ENCODE results near the gene KRT74. TPM values are rescaled to one million over a fixed set of nuclear protein-coding genes. Genes with fewer than 3 reads are reported as not detected.

KRT74 gene
- total and polyA plus RNA-seq, 10 of the 15 experiments (the other 5 are each of a cell fraction or from before 2014, with no cell fraction given): not detected

GRCh38 chr12:52537101-52537500 is 36.5 kb downstream of the KRT74 start:
- CTCF ChIA-PET: no interaction called here

More at GRCh38 chr12:52537101-52537500, 36.5 kb downstream of the KRT74 start:
- Histone ChIP-seq H3K27ac (ENCODE audit: control insufficient read depth, insufficient read depth) (no peak overlapping the region), H3K36me3 (ENCODE audit: control insufficient read depth in 2 of 2, insufficient read depth in 2 of 2, low read length in 1 of 2) (no peaks in the 10 kb centered on the region), H2AFZ (ENCODE audit: control insufficient read depth, low read depth, low read length) (no peak overlapping the region), H3K4me1 (ENCODE audit: control insufficient read depth, insufficient read depth, low read length) (no peaks in the 10 kb centered on the region), H3K9ac (ENCODE audit: control insufficient read depth, insufficient read depth, low read length) (no peak overlapping the region), H3K9me3 (replicated peaks; ENCODE audit: control insufficient read depth, insufficient read depth, low read length) (no peaks in the 10 kb centered on the region), H3K79me2 (ENCODE audit: control insufficient read depth, insufficient read depth, low read length) (no peaks in the 10 kb centered on the region), H3K4me2 (ENCODE audit: control insufficient read depth, insufficient read depth) (no peak overlapping the region), H3K4me3 (no peak overlapping the region), H4K20me1 (ENCODE audit: control insufficient read depth, insufficient read depth) (no peaks in the 10 kb centered on the region), H3K27me3 (replicated peaks in 1 of 2; ENCODE audit: control insufficient read depth in 2 of 2, insufficient read depth in 2 of 2, low read length in 1 of 2) (no peaks in the 10 kb centered on the region; a peak in 1 of 4 replicates)
- ChIA-PET RAD21 (ENCODE audit: unreplicated experiment) (no interaction called here), POLR2A (no interaction called here), SMC1A (ENCODE audit: uncharacterized antibody, unreplicated experiment) (no interaction called here)
- WGBS (ENCODE audit: insufficient coverage, insufficient replicate concordance, low lambda C conversion rate, missing lambda C conversion rate): 15% methylated on average over 3 of the region's 3 CpGs
- TF ChIP-seq CREM (IDR thresholded peaks at IDR 0.05; ENCODE audit: low read depth): no peak
- TF ChIP-seq BMI1 (IDR thresholded peaks at IDR 0.05; ENCODE audit: borderline replicate concordance): no peak
- TF ChIP-seq RFX5 (IDR thresholded peaks at IDR 0.05; ENCODE audit: low read depth, low read length): no peak
- TF ChIP-seq GABPA (IDR thresholded peaks at IDR 0.05; ENCODE audit: low read depth): no peak
- no peak for TF ChIP-seq E4F1 (IDR thresholded peaks at IDR 0.05; ENCODE audit: borderline replicate concordance, partially characterized antibody)
- TF ChIP-seq, protein P1, sequence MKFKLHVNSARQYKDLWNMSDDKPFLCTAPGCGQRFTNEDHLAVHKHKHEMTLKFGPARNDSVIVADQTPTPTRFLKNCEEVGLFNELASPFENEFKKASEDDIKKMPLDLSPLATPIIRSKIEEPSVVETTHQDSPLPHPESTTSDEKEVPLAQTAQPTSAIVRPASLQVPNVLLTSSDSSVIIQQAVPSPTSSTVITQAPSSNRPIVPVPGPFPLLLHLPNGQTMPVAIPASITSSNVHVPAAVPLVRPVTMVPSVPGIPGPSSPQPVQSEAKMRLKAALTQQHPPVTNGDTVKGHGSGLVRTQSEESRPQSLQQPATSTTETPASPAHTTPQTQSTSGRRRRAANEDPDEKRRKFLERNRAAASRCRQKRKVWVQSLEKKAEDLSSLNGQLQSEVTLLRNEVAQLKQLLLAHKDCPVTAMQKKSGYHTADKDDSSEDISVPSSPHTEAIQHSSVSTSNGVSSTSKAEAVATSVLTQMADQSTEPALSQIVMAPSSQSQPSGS (IDR thresholded peaks at IDR 0.05; ENCODE audit: low read length): no peak
- TF ChIP-seq NBN (IDR thresholded peaks at IDR 0.05): no peak
- ATAC-seq (no peak), FAIRE-seq (no peak), DNase-seq (ENCODE audit: low read depth, low spot score) (no peak)
- no TSS peak for BruUV-seq (replicated peaks)
- intact Hi-C loops (cut with micrococcal nuclease; ENCODE audit: unreplicated experiment) (no loop called here), in situ Hi-C loops (cut with MboI) (no loop called here)
